GM19395 (cell line): ENCODE results near the gene GASK1B.

Experiments
- ATAC-seq: cut with Tn5 transposase; IDR thresholded peaks from one replicate; pipeline ENCODE4 v1.9.1; 2021; ENCODE audit warnings: mild to moderate bottlenecking, moderate library complexity; ENCODE audit not compliant: unreplicated experiment

GASK1B gene

DNA sequence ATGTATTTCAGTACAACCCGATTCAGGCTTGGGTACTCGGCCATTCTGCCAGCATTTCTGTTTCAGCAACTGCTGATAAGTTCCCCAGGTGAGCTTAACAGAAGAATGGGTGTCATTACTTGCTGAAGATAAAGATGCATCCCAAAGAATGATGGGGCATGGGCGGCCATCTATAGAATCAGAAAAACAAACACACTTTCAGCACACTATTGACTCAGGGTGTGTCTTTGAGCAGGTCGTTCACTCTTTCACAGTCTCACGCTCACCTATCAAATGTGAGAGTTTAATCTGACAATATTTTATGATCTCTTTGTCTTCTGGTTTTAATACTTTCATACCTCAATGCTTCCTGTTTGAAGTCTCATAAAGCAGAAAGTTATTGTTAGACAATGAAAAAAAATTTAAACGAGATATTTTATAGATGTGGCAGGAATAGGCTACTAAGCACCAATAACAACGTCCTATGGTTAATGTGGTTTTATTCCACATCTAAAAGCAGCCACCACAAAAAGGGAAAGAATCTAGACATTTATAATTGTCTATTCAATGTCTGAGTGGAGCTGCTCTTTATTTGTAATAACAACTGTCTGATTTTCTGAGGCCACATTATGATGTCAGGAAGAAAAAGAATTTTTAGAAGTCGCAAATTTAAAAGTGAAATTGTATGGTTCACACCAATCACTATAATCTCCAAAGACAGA is 17.0 kb downstream of the GASK1B start:
- no peak for ATAC-seq

DNA sequence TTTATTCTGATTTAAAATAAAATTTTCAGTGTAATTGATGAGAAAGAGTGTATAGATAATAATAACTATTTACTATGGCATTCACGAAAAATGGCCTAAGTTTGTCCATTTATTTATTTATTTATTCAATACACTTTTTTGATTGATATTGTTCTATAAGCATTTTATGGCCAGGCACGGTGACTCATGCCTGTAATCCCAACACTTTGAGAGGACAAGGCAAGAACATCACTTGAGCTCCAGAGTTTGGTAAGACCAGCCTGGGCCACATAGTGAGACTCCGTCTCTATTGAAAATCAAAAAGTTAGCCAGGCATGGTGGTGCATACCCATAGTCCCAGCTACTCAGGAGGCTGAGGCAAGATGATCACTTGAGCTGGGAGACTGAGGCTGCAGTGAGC is 25.7 kb downstream of the GASK1B start:
- no peak for ATAC-seq

DNA sequence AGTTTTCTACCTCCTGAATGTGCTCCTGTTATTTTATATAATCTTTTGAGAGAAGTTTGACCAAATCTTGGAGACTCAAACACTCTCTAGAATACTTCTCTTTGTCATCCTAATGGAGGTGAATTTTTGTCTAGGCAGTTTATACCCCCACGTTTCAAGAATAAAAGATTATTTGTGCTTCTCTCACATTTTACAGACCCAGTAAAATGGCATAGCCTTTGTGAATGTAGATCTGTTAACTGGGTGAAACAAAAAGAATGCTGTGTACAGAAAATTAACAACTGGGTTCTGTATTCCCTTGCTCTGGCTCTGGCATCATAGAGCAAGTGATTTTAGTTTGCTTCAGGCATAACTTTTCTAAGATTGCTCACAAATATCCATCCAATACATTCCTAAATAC is 26.1 kb downstream of the GASK1B start:
- ATAC-seq = no peak

DNA sequence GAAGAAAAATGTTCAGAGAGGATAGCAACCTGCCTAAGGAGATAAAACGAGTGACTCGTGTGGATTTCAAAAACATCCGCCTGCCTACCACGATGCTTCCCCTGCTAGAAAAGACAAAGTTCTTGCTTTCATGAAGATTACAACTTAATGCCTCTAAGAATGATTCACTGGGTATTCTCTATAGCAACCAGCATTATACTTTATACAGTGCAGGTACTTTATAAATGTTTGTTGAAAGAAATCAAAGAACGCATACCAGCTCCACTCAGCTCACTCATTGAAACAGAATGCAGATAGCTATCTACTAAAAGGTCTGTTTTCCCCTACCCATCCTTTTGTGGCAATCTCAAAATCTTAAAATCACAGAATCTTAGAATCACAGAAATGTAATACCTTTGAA is 33.7 kb downstream of the GASK1B start:
- no peak for ATAC-seq

DNA sequence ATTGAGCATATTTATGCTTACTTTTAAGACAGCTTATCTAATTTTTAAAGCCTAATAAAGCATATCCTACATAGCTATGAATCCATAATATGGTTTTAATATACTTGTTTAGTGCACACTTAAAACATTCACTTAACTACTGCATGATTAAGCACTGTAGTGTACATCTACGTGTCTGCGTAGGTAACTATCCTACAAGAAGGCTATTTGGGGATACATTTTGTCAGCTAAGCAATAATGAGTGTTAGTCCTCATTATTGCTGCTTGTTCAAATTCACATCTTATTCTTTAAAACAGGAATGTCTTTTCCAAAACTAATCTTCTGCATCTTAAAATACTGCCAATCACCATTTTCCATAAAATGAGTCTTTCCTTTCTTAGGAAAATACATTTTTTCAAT is 38.6 kb downstream of the GASK1B start:
- ATAC-seq = no peak

DNA sequence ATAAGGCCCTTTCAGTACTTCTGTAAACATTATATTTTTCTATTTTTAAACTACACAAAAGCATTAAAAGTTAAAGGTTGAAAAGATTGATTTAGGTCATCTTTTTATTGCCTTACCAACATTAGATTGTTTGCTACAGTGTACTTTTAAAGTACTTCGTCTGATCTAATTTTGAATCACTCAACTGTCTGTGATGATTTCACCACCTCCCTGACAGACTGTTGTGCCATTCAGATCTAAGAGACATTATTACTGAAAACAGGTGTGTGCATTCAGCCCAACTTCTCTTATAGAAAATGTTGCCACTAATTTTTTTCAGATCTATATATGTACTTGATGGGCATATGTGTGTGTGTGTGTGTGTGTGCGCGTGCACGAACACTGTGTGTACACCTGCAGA is 39.3 kb downstream of the GASK1B start:
- no peak for ATAC-seq

DNA sequence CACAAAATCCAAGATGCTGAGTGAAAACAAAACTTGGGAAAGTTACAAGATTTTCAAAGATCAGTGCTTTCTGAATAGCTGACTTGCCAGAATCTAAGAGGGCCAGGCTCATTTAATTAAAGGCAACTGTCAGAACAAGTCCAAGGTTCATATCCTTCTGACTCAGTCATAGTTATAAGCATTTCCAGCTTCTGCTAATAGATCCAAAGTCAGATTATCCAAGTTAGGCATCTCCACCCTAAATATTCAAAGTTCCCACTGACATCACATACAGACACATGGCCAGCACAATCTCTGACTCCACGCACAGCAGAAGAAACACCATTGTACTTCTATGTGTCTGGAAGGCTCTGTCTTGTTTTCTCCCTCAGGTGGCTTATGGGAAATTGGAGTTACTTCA is 41.8 kb downstream of the GASK1B start:
- ATAC-seq = no peak

DNA sequence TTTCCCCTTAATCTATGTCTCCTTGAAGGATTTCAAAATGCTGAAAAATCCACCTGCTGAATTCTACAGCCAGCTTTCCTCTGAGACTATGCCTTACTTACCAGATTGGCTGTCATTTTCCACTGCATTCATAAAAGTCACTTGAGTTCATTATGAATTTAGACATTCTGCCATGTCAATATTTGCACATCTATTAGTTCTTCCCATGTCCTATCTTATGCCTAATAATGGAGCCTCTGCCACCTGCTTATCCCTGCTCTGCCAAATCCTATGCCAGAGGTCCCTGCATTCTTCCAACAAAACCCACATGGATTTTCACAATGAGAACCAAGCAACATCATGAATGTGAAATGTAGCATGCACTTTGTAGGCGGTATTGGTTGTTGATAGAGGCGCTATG is 42.6 kb downstream of the GASK1B start:
- no peak for ATAC-seq

DNA sequence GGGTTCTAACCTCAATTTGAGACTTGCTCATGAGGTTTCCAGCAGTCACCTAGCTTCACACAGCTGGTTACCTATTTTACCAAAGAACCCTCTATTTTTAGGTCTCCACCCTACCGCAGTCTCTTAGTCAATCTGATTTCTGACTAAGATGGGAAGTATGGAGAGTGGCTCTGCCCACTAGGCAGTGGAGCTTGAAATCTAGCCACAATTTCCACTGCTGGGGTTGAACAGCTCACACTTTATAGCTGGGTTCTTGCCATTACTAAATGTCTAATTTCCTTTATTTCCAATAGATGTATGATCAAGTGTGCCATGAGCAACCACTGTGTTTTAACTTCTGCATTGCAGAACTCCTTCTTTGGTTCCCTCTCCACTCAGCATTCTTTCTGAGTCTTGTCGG is 43.1 kb downstream of the GASK1B start:
- peak; percentile 98 for ATAC-seq

DNA sequence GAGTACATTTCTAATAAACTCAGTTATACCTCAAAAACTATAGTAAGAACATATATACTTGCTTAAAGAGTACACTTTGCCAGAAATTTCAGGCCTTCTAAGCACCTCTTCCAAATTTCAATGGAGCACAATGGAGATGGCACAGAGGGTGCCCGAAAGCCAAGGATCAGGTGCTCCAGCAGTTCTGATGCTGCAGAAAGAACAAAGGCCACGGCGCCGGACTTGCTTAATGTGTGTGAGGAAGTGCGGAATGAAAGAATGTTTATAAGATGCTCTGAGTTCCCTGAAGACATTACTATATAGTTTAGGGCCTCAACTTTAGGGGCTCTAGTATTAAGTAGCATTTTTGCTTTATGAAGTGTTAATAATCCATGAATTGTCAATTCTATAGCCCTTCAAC is 44.3 kb downstream of the GASK1B start:
- ATAC-seq = no peak

DNA sequence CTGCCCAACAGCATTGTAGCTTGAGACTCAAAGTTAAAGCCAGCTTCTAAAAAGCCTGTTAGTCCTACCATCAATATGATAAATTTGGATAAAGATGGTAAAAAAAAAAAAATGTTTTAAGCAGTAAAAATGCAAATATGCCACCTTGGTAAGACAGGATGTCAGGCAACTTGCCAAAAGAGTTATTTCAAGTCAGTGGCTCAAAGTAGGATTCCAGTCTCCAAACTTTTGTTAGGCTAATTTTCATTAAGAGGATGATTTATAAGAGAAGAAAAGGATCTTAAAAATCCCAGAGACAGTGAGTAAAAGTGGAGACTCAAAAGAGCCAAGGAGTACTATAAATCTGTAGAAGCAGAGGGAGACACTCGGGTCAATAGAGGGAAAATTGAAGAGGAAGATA is 47.5 kb downstream of the GASK1B start:
- ATAC-seq = no peak
